HG02798 (cell line): ENCODE data around the gene HARS2.
"Not testable (repeated sequence)": the region's sequence is repeated elsewhere in the genome, so short reads cannot be mapped to it uniquely, and the experiment has no call there.

Source experiments
- ATAC-seq: cut with Tn5 transposase; IDR thresholded peaks from one replicate; pipeline ENCODE4 v1.9.1; 2021; ENCODE audit warnings: mild to moderate bottlenecking; ENCODE audit not compliant: unreplicated experiment, poor library complexity

Gene HARS2

GRCh38 chr5:140690941-140691924, at the start of gene HARS2, which contains the start of gene HARS1:
Gene HARS2 (plus strand): TSS chr5:140691455. CDS start chr5:140691649, 194 bp downstream.
Gene HARS1 (minus strand): TSS chr5:140691370. CDS start chr5:140691304, 66 bp downstream.
- ATAC-seq, result peak; percentile 97

- ATAC-seq, result no peak
These were observed 49.5 kb upstream of the HARS2 start for GRCh38 chr5:140641716-140642115.

GRCh38 chr5:140642718-140643117, 48.5 kb upstream of the HARS2 start:
- ATAC-seq, result no peak

GRCh38 chr5:140647042-140647419, 44.2 kb upstream of the HARS2 start:
- ATAC-seq, result no peak

- no peak for ATAC-seq
These were observed 32.4 kb upstream of the HARS2 start for GRCh38 chr5:140658870-140659269.

GRCh38 chr5:140660371-140660770, 30.9 kb upstream of the HARS2 start:
- not testable (repeated sequence) for ATAC-seq

GRCh38 chr5:140664030-140664358, 27.3 kb upstream of the HARS2 start:
- no peak for ATAC-seq

GRCh38 chr5:140664359-140665119, 26.7 kb upstream of the HARS2 start, which contains the start of gene WDR55:
Gene WDR55 (plus strand): TSS chr5:140664904. CDS start chr5:140664913, 9 bp downstream.
- peak; percentile 99 for ATAC-seq

GRCh38 chr5:140671035-140671434, 20.2 kb upstream of the HARS2 start:
- not testable (repeated sequence) for ATAC-seq

GRCh38 chr5:140671472-140672125, 19.7 kb upstream of the HARS2 start:
- no peak for ATAC-seq

- no peak for ATAC-seq
These were observed 18.6 kb upstream of the HARS2 start for GRCh38 chr5:140672455-140673186.

- ATAC-seq, result no peak
These were observed 17.9 kb upstream of the HARS2 start, which contains the start of gene DND1 for GRCh38 chr5:140673187-140673976. Gene DND1 (minus strand): TSS chr5:140673576. CDS start chr5:140673542, 34 bp downstream.

GRCh38 chr5:140674211-140674610, 17.0 kb upstream of the HARS2 start:
- no peak for ATAC-seq

GRCh38 chr5:140674629-140675028, 16.6 kb upstream of the HARS2 start:
- ATAC-seq, result no peak

- ATAC-seq, result peak; percentile 63
These were observed 13.3 kb upstream of the HARS2 start for GRCh38 chr5:140677947-140678346.

- ATAC-seq, result no peak
These were observed 12.3 kb upstream of the HARS2 start for GRCh38 chr5:140678993-140679392.

GRCh38 chr5:140690376-140690932, 801 bp upstream of the HARS2 start:
- ATAC-seq, result no peak

GRCh38 chr5:140694276-140694675, 3.0 kb downstream of the HARS2 start:
- no peak for ATAC-seq
